ENCODE results near the gene AXL. TPM values are rescaled to one million over a fixed set of nuclear protein-coding genes. Genes with fewer than 3 reads are reported as not detected.

The AXL gene
- total RNA-seq, 1 donor from 2014 or later: 24.9 TPM

- DNase-seq (ENCODE audit: low read depth in 2 of 2): no peak
Observed at GRCh38 chr19:41307954-41308449, 89.0 kb downstream of the AXL start.

GRCh38 chr19:41308450-41309179 is 89.6 kb downstream of the AXL start:
- DNase-seq (ENCODE audit: low read depth in 2 of 2): peak; percentile 74 to 89

- no peak for DNase-seq (ENCODE audit: low read depth in 2 of 2)
Observed at GRCh38 chr19:41309180-41310032, 90.4 kb downstream of the AXL start.

- peak; percentile 75 to 89 for DNase-seq (ENCODE audit: low read depth in 2 of 2)
Observed at GRCh38 chr19:41310033-41310831, 91.2 kb downstream of the AXL start, which contains the start of gene CCDC97. Gene CCDC97 (plus strand): TSS chr19:41310172. CDS start chr19:41310311, 139 bp downstream.

GRCh38 chr19:41311072-41311471 is 92.0 kb downstream of the AXL start:
- DNase-seq (ENCODE audit: low read depth in 2 of 2): no peak

Other genes starting within 250 kb of the AXL start
- gene CYP2B6, start 227.9 kb upstream of the AXL start, total RNA-seq: not detected in 2 replicates
- not detected in 2 replicates for gene CYP2A13, start 130.8 kb upstream of the AXL start, total RNA-seq
- not detected in 2 replicates for gene CYP2F1, start 104.8 kb upstream of the AXL start, total RNA-seq
- 0.38 and 0.39 TPM in 2 replicates for gene CYP2S1, start 26.0 kb upstream of the AXL start, total RNA-seq
- gene HNRNPUL1, start 45.1 kb downstream of the AXL start, total RNA-seq: 49.6 and 64.0 TPM in 2 replicates
- 4.5 and 7.7 TPM in 2 replicates for gene CCDC97, start 90.9 kb downstream of the AXL start, total RNA-seq
- 20.8 and 67.1 TPM in 2 replicates for gene TGFB1, start 134.7 kb downstream of the AXL start, total RNA-seq
- gene B9D2, start 144.9 kb downstream of the AXL start, total RNA-seq: 5.9 and 6.7 TPM in 2 replicates
- gene TMEM91, start 157.3 kb downstream of the AXL start, total RNA-seq: 2.5 and 3.9 TPM in 2 replicates
- gene EXOSC5, start 178.1 kb downstream of the AXL start, total RNA-seq: 13.8 and 15.7 TPM in 2 replicates
- gene BCKDHA, start 178.6 kb downstream of the AXL start, total RNA-seq: 35.8 and 49.2 TPM in 2 replicates
- gene B3GNT8, start 208.2 kb downstream of the AXL start, total RNA-seq: 1.9 and 2.9 TPM in 2 replicates
- 36.7 and 41.6 TPM in 2 replicates for gene DMAC2, start 220.7 kb downstream of the AXL start, total RNA-seq
- not detected in 2 replicates for gene ERICH4, start 223.9 kb downstream of the AXL start, total RNA-seq

Data from dermis microvascular lymphatic vessel endothelial cell (primary cell).